SK-N-SH treated with all-trans-retinoic acid at 6 μM for 48 hours (cell line): ENCODE measurements around the gene SLC22A1.

Experiments
- ATAC-seq: fragments of 200-7000 bp; cut with Tn5 transposase; 3 replicates; pipeline ENCODE4 v1.9.1; 2020; ENCODE audit warnings: mild to moderate bottlenecking, moderate library complexity
- ARNTL ChIP-seq: fragments of 450-650 bp; formaldehyde crosslinking; IDR thresholded peaks from 2 replicates; pipeline ENCODE4 v1.5.0; 2020; ENCODE audit warnings: low read depth, mild to moderate bottlenecking, moderate library complexity, borderline replicate concordance
- BACH2 ChIP-seq: fragments of 250-450 bp; sonication (Bioruptor Pico); IDR thresholded peaks from 2 replicates; pipeline ENCODE4 v1.9.0; 2021; ENCODE audit warnings: mild to moderate bottlenecking, borderline replicate concordance
- CREB5 ChIP-seq: fragments of 250-450 bp; sonication (Bioruptor Pico); IDR thresholded peaks from 2 replicates; pipeline ENCODE4 v1.5.1; 2020; ENCODE audit warnings: low read depth, mild to moderate bottlenecking, moderate library complexity
- CSDC2 ChIP-seq: fragments of 250-450 bp; sonication (Bioruptor Pico); IDR thresholded peaks from 2 replicates; pipeline ENCODE4 v1.5.0; 2020; ENCODE audit warnings: mild to moderate bottlenecking, moderate library complexity
- ESRRG ChIP-seq: fragments of 250-450 bp; sonication (Bioruptor Pico); IDR thresholded peaks from 2 replicates; pipeline ENCODE4 v1.6.1; 2021; ENCODE audit warnings: mild to moderate bottlenecking
- GLIS3 ChIP-seq: fragments of 250-450 bp; sonication (Bioruptor Pico); IDR thresholded peaks from 2 replicates; pipeline ENCODE4 v1.5.0; 2020; ENCODE audit warnings: mild to moderate bottlenecking, moderate library complexity
- ISL1 ChIP-seq: fragments of 250-450 bp; sonication (Bioruptor Pico); IDR thresholded peaks from 2 replicates; pipeline ENCODE4 v2.1.2; 2022; ENCODE audit warnings: mild to moderate bottlenecking, moderate library complexity
- OSR1 ChIP-seq: fragments of 250-450 bp; sonication (Bioruptor Pico); IDR thresholded peaks from 2 replicates; pipeline ENCODE4 v1.8.0; 2022; ENCODE audit warnings: moderate library complexity, mild to moderate bottlenecking, inconsistent platforms
- POU6F1 ChIP-seq: fragments of 250-450 bp; sonication (Bioruptor Pico); IDR thresholded peaks from 2 replicates; pipeline ENCODE4 v1.8.0; 2021; ENCODE audit warnings: low read depth, mild to moderate bottlenecking, moderate library complexity, borderline replicate concordance
- PPARA ChIP-seq: fragments of 250-450 bp; sonication (Bioruptor Pico); IDR thresholded peaks from 2 replicates; pipeline ENCODE4 v1.5.0; 2020; ENCODE audit warnings: mild to moderate bottlenecking, borderline replicate concordance
- RARB ChIP-seq: fragments of 250-450 bp; sonication (Bioruptor Pico); IDR thresholded peaks from 2 replicates; pipeline ENCODE4 v1.8.0; 2021; ENCODE audit warnings: mild to moderate bottlenecking, moderate library complexity
- SNAI2 ChIP-seq: fragments of 250-450 bp; sonication (Bioruptor Pico); IDR thresholded peaks from 2 replicates; pipeline ENCODE4 v1.5.0; 2020; ENCODE audit warnings: mild to moderate bottlenecking, moderate library complexity
- TCF4 ChIP-seq: fragments of 250-450 bp; sonication (Bioruptor Pico); IDR thresholded peaks from 2 replicates; pipeline ENCODE4 v1.8.0; 2021; ENCODE audit warnings: mild to moderate bottlenecking, moderate library complexity, borderline replicate concordance
- TOX ChIP-seq: fragments of 250-450 bp; sonication (Bioruptor Pico); IDR thresholded peaks from 2 replicates; pipeline ENCODE4 v1.8.0; 2021; ENCODE audit warnings: mild to moderate bottlenecking, moderate library complexity, borderline replicate concordance
- TSHZ2 ChIP-seq: fragments of 250-450 bp; sonication (Bioruptor Pico); IDR thresholded peaks from 2 replicates; pipeline ENCODE4 v1.5.0; 2020; ENCODE audit warnings: mild to moderate bottlenecking, moderate library complexity
- ZFP3 ChIP-seq: fragments of 250-450 bp; sonication (Bioruptor Pico); IDR thresholded peaks from 2 replicates; pipeline ENCODE4 v1.5.0; 2020; ENCODE audit warnings: mild to moderate bottlenecking, moderate library complexity
- ZFP30 ChIP-seq: fragments of 450-650 bp; formaldehyde crosslinking; IDR thresholded peaks from 2 replicates; pipeline ENCODE4 v1.5.0; 2022; ENCODE audit warnings: mild to moderate bottlenecking, moderate library complexity
- ZNF565 ChIP-seq: fragments of 450-650 bp; formaldehyde crosslinking; conservative IDR thresholded peaks from 2 replicates; pipeline ENCODE4 v1.5.0; 2020; ENCODE audit warnings: low read depth, mild to moderate bottlenecking, moderate library complexity
- ZNF70 ChIP-seq: fragments of 450-650 bp; formaldehyde crosslinking; IDR thresholded peaks from 2 replicates; pipeline ENCODE4 v1.5.0; 2020; ENCODE audit warnings: mild to moderate bottlenecking, moderate library complexity
- ZNF8 ChIP-seq: fragments of 450-650 bp; formaldehyde crosslinking; IDR thresholded peaks from 2 replicates; pipeline ENCODE4 v1.5.0; 2020; ENCODE audit warnings: mild to moderate bottlenecking, moderate library complexity

SLC22A1 gene

GRCh38 chr6:160121558-160121957 lies at the start of gene SLC22A1:
SLC22A1 (plus strand) TSS chr6:160121815; CDS start chr6:160121936, 121 bp downstream.
- no peak for ATAC-seq
- no peak for TF ChIP-seq CREB5
- TF ChIP-seq RARB (CRISPR knock-in tag), result no peak
- no peak for TF ChIP-seq OSR1 (CRISPR knock-in tag)
- no peak for TF ChIP-seq POU6F1 (CRISPR knock-in tag)
- TF ChIP-seq ZFP3 (CRISPR knock-in tag), result no peak
- TF ChIP-seq ZFP30 (CRISPR knock-in tag), result no peak
- no peak for TF ChIP-seq ZNF70 (CRISPR knock-in tag)
- no peak for TF ChIP-seq ARNTL (CRISPR knock-in tag)
- TF ChIP-seq TOX (CRISPR knock-in tag), result no peak
- TF ChIP-seq TCF4 (CRISPR knock-in tag), result no peak
- no peak for TF ChIP-seq CSDC2 (CRISPR knock-in tag)
- no peak for TF ChIP-seq TSHZ2 (CRISPR knock-in tag)
- TF ChIP-seq ESRRG, result no peak
- no peak for TF ChIP-seq PPARA (CRISPR knock-in tag)
- TF ChIP-seq ISL1, result no peak
- TF ChIP-seq GLIS3, result no peak
- TF ChIP-seq BACH2, result no peak

GRCh38 chr6:160073272-160073671 lies 48.3 kb upstream of the SLC22A1 start:
- TF ChIP-seq SNAI2 (CRISPR knock-in tag) (no peak), ESRRG (no peak), ZFP3 (CRISPR knock-in tag) (no peak), TSHZ2 (CRISPR knock-in tag) (no peak), ZNF565 (CRISPR knock-in tag) (no peak), TCF4 (CRISPR knock-in tag) (no peak), ARNTL (CRISPR knock-in tag) (no peak)
- no peak for ATAC-seq

- no peak for TF ChIP-seq TCF4 (CRISPR knock-in tag)
- no peak for TF ChIP-seq ARNTL (CRISPR knock-in tag)
- no peak for TF ChIP-seq BACH2
- no peak for TF ChIP-seq ZNF565 (CRISPR knock-in tag)
- TF ChIP-seq OSR1 (CRISPR knock-in tag), result no peak
- TF ChIP-seq CSDC2 (CRISPR knock-in tag), result no peak
- no peak for TF ChIP-seq ZNF70 (CRISPR knock-in tag)
- no peak for TF ChIP-seq GLIS3
- TF ChIP-seq RARB (CRISPR knock-in tag), result no peak
- no peak for TF ChIP-seq ZNF8
- TF ChIP-seq CREB5, result no peak
- TF ChIP-seq TSHZ2 (CRISPR knock-in tag), result no peak
- no peak for ATAC-seq
These were observed 45.6 kb upstream of the SLC22A1 start for GRCh38 chr6:160076009-160076408.
